Measurements from ENCODE around the gene ATXN7L1.
"Not testable (repeated sequence)": the region's sequence is repeated elsewhere in the genome, so short reads cannot be mapped to it uniquely, and the experiment has no call there.

Gene ATXN7L1

DNA sequence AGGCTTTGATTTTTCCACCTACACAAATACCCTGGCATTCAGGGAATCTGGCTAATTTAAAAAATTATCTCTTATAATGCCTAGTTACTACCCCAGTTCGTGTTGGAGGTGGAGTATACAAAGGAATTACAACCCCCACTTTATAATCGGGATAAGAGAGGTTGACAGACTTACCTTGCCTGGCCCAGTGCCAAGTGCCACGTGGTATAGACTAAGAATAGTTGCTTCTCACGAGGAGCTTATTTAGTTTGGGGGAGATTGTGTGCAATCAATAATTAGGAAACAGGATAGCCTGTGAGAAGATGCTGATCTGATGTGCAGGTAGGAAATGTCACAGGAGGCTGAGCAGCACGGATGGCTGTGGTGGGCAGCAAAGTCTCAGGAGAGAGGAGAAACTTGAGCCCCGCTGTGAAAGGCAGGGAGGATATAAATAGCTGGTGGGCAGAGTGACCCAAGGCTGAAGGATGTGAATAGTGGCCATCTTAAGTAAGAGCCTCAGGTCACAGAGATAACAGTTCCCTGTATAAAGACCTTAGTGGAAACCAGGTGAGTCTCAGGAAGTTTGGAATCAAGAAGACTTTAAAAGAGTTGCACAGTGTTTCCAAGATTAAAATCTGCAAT, 11.3 kb upstream of the ATXN7L1 start:
- DNase-seq = peak; percentile 51

DNA sequence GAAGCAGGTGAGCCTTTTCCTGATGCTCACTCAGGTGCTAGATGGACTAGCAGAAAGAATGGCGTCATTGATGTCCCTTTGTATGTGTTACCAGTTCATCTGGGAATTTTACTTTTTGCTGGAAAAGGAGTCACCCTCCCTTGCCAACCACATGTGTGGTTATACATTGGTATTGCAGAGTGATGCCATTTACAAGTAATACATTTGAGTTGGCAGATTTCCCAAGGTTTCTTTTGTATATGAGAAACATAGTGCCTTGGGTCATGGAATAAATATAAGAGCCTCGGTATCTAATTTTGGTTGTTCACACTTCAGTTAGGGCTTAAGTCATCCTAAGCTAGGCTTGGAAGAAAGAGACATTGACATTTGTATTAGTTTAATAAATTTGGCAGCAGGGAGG, 10.4 kb upstream of the ATXN7L1 start:
- no peak for DNase-seq

DNA sequence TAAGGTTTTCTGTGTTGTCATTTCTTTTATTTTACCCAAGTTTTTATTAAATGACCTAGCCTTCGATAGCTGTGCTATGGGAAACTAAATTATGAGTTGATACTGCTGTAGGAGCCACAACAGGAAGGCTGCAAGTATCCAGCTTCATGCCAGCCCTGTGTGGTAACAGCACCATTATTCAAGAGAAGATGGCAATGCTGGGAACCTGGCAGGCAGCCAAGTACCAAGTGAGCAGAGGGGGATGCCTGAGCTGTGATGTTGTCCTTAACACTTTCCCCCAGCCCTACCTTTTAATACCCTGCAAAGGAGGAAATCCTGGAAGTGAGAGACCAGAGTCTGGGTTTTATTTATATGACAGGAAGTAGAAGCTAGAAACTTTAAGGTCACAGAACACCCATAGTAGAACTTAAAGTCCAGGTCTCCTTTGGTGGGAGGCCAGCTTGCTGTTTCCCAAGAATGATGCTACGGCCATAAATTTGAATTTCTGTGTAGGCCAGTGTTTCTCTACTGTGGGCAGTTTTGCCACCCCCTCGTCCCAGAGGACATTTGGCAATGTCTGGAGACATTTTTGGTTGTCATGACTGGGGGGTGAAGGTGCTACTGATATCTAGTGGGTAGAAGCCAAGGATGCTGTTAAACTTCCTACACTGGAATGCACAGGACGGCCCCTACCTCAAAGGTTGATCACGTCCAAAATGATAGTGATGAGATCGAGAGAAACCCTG, 9.2 kb upstream of the ATXN7L1 start:
- peak; percentile 12 for DNase-seq

GRCh38 chr7:105883179-105883578, 6.8 kb upstream of the ATXN7L1 start:
- DNase-seq = not testable (repeated sequence)

DNA sequence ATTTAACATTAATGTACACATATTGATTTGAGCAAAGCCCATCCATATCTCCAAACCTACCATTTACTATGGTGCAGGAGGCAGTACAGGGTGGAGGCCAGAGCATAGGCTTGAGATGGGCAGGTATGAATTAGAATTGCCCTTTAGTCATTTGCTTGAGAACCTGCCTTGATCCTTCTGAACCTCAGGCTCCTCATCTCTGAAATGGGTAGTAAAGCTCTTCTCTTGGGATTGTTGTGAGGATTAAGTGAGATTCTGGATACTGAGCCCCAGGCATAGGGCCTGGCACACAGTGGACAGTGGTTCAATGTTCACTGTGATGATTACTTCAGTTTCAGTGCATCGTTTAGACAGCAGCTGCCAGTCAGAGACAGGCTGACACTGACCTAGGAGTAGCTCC, 5.0 kb upstream of the ATXN7L1 start:
- no peak for DNase-seq

GRCh38 chr7:105880571-105881330, 4.4 kb upstream of the ATXN7L1 start:
- no peak for DNase-seq

- DNase-seq = no peak
Observed at GRCh38 chr7:105879782-105880181, 3.4 kb upstream of the ATXN7L1 start.

GRCh38 chr7:105878746-105879605, 2.6 kb upstream of the ATXN7L1 start:
- DNase-seq = no peak

GRCh38 chr7:105877736-105878135, 1.3 kb upstream of the ATXN7L1 start:
- DNase-seq = no peak

DNA sequence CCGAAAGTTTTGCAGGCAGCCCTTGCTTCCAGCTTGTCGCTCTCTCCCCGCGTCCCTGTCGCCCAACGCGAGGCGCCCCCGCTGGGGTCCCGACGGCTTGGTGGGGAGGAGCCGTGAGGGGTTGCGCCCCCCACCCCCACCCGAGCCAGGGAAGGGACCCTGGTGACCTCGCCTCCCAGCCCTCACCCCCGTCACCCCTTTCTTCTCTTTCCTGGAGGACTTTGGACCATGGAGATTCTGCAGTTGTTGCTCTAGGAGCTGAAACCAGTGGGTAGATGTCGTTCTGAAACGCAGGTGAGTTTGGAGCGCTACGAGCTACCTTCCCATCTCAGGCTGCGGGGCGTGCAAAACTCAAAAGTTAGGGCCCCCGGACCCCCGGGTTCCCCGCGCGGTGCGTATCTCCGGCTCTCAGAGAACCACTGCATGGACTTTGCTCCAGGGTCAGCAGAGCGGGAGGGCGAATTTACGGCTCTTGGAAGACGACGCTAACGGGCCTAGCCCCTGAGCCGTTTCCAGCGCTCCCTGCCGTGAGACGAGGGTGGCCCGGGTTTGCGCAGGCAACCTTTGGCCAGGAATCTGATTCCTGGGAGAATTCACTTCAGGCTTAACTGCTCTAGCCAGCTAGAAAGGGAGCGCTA, 684 bp upstream of the ATXN7L1 start:
- DNase-seq = peak; percentile 56

GRCh38 chr7:105875505-105875904, 894 bp downstream of the ATXN7L1 start:
- no peak for DNase-seq

DNA sequence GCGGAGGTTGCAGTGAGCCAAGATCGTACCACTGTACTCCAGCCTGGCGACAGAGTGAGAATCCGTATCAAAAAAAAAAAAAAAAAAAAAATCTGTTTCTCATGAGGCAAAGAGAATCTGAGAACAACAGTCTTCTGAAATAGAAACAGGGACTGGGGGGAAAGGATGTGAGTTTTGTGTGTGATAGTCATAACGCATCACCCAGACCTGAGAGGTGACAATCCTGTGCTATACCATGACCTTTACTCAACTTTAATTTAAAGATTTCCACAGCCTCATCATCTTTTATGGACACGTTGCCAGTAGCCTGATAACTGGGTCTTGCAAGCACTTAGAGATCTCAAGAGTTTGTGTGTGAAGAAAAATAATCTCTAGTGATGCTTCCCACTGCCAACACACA, 2.3 kb downstream of the ATXN7L1 start:
- DNase-seq = no peak

DNA sequence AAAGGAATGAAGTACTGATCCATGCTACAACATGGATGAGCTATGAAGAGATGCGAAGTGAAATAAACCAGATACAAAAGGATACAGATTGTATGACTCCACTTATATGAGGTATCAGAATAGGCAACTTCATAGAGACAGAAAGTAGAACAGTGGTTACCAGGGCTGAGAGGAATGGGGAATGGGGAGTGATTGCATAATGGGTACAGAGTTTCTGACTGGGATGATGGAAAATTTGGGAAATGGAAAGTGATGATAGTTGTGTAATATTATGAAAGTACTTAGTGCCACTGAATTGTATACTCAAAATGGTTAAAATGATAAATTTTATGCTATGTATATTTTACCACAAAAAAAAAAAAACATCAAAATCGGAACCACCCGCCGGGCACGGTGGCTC, 3.9 kb downstream of the ATXN7L1 start:
- no peak for DNase-seq

DNA sequence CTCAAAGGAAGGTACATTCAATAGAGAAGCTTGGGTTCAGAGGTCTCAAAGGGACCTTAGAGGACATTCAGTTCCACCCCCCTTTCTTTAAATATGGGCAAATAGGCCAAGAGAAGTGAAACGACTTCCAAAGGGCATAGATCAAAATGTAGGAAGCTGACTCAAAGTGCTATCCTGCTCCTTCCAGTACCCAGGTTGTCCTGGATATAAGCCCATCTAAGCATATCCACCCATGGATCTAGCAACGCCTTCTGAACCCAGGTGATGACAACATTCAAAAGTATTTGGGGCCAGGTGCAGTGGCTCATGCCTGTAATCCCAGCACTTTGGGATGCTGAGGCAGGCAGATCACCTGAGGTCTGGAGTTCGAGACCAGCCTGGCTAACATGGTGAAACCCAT, 5.3 kb downstream of the ATXN7L1 start:
- no peak for DNase-seq

- no peak for DNase-seq
Observed at GRCh38 chr7:105866102-105866801, 10.1 kb downstream of the ATXN7L1 start.

DNA sequence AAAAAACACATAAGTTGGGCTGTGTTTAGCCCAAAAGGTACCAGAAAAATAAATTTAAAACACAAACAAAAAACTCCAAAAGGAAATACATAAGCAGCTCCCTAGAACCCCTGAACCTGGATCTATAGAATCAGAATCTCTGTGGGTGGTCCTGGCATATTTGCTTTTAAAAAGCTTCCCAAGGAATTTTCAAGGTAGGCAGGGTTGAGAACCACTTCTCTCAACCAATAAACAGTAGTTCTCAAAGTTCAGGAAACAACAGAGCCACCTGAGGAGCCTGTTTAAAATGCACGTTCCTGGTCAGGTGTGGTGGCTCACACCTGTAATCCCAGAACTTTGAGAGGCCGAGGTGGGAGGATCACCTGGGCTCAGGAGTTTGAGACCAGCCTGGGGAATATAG, 12.5 kb downstream of the ATXN7L1 start:
- no peak for DNase-seq

DNA sequence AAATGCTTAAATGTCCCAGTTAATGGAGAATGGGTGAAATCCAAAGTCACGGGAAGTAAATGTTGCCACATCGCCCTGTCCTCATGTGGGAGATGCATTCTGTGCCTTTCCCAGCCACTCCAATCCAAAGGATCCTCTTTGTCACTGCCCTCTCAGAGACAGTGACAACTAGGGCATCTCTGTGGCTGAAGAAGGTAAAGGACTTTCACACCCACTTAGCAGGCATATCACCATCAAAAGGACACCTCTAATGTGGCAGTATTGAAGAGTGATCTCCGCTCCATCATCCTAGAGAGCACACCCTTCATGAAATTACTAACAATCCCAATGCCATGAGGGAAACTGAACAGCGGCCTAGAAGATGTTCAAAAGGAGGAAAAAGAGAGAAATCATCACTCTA, 13.6 kb downstream of the ATXN7L1 start:
- no peak for DNase-seq

GRCh38 chr7:105862276-105862675, 14.1 kb downstream of the ATXN7L1 start:
- no peak for DNase-seq

DNA sequence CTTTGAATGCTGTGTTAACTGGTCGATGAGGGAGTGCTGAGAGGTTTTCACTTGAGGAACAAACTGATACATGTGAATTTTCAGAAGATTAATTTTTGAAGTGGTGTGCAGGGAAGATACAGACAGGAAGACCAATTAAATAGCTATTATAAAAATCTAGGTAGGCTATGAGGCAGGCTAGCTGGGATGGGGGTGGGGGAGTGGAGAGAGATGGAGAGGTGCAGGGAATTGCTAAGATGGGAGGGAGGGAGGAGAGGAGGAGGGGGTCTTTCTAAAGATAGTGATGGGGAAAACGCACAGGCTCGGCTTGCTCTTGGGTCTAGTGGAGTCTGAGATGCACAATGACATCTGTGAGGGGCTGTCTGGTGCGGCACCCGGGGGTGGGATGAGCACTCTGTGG, 15.2 kb downstream of the ATXN7L1 start:
- DNase-seq = no peak

DNA sequence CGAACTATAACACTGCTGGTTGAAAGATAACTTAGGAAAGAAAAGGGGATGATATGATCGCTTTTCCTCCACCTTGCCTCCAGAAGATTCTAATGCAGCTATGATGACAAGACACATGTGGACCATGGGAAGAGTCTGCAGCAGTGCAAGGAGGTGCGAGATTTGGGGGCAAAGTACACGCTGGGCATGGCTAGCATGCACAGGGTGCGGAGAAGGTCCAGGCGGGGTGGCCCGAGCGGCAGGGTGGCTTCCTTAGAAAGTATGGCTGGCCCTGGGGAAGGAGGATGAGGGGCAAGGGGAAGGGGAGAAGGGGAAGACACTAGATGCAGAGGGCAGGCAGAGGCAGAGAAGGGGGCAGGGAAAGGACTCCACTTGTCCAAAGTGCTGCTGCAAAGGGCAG, 15.6 kb downstream of the ATXN7L1 start:
- DNase-seq = no peak

GRCh38 chr7:105857009-105857952, 19.1 kb downstream of the ATXN7L1 start:
- DNase-seq = no peak
